Glomerular endothelial cell (primary cell): Measurements from ENCODE around the gene SGPP2. TPM values are rescaled to one million over a fixed set of nuclear protein-coding genes. Genes with fewer than 3 reads are reported as not detected.
"Not testable (repeated sequence)": the region's sequence is repeated elsewhere in the genome, so short reads cannot be mapped to it uniquely, and the experiment has no call there.

Source experiments
- DNase-seq: peaks from one replicate; pipeline ENCODE4 v3.0.0-alpha.2; 2011; ENCODE audit warnings: low read depth, low spot score; ENCODE audit errors: extremely low read depth
- total RNA-seq: library from RNA; depleted of rRNA; stranded (reverse); fragments of >200 nt; gene quantifications from 2 replicates; pipeline ENCODE4 v1.2.3, GENCODE V29; 2015

Gene SGPP2
- total RNA-seq, 1 donor from 2014 or later = not detected

DNA sequence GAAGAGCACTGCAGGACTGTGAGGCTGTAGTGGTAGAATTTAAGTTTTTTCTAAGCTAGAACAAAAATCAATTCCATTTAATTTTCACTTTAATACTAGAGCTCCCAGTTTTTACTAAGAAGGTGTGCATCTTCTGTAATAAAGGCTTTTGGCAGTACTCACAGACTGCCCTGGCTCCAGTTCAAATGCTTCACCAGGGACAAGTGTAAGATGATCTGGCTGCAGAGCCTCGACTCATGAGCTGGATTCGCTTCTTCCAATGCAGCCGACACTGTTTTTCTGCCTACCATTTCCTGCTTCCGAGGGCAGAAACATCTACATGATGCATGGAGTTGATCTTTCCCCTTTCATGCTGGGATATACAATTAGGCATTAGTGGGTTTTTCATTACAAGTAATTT lies 144.5 kb downstream of the SGPP2 start:
- no peak for DNase-seq

DNA sequence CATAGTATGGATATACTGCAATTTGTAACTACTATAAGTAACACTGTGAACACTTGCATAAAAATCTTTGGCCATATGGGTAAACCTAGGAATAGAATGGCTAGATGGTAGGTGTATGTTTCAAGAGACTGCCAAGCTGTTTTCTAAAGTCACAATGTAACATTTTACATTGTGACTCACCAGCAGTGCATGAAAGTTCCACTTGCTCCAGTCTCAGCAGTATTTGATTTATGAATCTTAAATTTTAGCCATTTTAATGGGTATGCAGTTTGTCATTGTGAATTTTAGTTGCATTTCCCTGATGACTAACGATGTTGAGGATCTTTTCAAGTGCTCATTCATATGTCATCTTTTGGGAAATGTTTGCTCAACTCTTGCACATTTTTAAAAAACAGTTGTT lies 145.5 kb downstream of the SGPP2 start:
- DNase-seq = no peak

DNA sequence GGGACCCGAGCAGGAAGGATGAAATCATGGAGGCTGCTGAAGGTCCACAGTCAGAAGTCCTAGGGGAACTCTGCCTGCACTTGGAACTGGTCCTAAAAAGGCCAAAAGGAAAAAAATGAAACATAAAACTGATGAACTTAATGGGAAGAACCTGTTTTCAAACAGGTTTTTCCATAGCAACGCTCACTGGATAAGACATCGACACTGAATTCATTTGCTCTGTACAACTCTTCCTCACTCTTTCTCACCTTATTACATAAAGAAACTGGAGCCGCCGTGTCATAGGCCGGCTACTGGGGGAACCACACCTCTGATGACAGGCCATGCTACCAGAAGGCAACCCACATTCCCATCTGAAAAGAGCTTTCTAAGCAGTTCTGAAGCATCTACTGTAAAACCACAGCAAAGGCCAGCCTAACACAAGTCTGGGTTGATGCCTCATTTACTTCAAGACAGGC lies 147.9 kb downstream of the SGPP2 start:
- DNase-seq = no peak

DNA sequence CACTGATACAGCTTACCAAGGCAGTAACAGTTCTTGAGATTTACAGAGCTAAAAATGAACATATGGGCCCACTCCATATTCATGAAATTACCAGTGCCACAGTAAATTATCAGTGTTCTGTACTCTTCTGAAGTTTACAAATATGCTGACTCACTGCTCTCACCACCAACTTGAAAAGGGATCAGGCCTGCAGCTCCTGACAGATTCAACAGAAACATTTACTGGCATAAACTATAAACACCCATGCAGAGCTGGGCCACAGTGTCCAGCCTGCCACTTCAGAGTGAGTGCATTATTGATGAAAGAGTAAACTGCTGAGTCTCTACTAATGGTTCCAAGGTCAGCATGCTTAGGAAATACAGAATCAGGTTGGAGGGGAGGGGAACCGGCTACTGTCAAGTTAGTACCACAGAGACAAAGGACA lies 148.4 kb downstream of the SGPP2 start:
- no peak for DNase-seq

DNA sequence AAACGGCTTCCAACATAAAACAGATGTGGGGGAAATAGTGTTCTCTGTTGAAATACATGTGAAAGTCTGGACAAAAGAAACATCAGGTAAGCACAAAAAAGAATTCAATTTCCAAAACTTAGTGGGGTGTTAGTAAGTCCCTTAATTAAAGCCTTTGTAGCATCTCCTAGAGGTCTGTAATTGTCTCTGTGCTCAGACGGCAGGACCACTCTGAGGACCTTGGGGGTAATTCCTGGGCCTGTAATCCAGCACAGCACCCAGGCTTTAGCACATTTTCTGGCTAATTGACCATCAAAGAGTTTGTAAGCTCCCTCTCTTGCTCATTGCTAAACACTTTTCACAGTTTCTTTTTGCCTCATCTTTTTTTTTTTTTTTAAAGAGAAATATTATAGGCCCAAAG lies 151.3 kb downstream of the SGPP2 start:
- DNase-seq = no peak

DNA sequence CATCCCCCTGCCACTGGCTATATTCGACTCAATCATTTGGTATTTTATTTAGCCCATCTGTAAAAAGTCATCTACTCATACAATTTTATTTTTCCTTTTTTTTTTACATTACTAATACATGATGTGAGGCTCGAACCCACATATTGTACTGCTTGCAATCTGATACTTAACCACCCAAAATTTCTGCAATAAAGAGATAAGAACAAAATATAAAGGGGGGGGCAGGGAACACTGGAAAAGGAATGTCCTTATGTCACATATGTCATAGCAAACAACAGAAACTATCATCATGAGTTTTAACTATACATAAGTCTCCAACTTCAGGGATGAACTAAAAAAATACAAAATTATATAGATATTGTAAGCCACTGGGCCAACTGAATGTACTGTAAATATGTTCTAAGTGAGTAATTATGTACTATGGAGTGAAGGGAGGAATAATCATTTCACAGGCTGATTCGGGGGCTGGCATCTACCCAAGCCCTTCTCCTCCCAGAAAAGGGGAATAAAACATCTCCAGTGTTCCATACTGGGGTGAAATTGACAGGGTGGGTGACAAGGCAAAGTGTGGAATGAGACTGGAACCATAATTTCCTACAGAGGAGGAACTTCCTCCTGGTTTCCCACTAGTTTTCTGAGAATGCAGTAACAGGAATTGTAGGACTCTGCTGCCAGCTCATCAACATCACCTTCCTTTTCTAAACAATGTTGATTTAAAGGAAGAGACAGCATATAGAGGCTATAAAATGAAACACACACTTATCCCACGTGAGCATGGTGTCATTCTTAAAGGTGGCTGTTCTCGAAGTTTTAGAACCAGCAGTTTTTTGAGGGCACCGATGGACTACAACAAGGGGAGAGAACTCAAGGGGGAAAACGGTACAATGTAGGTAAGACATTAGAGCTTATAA lies 152.1 kb downstream of the SGPP2 start:
- no peak for DNase-seq

DNA sequence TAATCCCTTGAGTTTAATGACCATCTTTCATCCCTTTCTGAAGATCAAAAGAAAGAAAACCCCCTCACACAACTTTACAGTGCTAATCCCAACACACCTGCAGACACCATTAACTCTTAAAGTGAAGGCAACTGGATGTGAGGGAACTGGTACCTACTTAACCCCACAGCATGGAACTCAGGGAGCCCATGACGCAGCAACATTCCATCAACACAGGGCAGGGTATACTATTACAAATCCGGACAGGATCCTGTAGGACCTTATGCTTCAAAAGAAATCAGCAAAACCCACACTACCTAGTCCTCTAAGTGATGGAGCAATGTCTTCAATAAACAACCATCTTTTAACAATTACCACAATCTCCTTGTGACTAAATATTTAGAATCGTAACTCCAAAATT lies 153.0 kb downstream of the SGPP2 start:
- no peak for DNase-seq

DNA sequence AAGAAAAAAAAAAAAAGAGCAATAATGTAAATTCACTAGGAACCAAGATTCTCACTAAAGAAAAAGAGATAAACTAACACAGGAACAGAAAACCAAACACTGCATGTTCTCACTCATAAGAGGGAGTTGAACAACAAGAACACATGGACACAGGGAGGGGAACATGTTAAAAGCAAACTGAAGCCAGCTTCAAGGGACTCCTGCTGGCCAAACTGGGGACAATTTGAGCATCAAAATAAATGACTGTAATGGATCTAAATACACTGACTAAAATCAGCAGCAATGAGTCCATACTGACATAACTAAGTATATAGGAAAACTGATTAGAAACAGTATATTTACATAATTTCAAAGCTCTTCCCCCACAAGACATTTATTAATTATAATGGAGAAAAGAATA lies 158.6 kb downstream of the SGPP2 start:
- no peak for DNase-seq

DNA sequence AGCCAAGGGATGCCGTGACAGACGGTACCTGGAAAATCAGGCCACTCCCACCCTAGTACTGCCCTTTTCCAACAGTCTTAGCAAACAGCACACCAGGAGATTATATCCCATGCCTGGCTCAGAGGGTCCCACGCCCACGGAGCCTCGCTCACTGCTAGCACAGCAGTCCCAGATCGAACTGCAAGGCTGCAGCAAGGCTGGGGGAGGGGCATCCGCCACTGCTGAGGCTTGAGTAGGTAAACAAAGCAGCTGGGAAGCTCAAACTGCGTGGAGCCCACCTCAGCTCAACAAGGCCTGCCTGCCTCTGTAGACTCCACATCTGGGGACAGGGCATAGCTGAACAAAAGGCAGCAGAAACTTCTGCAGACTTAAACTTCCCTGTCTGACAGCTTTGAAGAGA lies 160.2 kb downstream of the SGPP2 start:
- not testable (repeated sequence) for DNase-seq

DNA sequence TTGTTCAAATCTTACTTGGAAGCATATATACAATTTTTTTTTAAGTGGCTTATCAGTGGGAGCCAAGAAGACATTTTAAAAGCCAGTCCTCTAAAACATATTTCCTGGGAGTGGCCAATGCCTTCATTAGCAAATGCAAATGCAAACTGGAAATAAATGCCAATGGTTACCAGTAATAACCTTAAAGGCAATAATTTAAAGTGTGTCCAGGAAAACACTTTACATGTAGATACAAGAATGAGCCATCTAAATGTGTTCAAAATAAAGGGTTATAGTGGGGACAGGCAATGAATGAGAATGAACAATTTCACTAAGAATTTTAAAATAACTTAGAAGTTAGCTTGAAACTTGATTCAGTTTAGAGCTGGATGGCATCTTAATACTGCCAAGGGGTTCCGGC lies 167.3 kb downstream of the SGPP2 start:
- DNase-seq = no peak

DNA sequence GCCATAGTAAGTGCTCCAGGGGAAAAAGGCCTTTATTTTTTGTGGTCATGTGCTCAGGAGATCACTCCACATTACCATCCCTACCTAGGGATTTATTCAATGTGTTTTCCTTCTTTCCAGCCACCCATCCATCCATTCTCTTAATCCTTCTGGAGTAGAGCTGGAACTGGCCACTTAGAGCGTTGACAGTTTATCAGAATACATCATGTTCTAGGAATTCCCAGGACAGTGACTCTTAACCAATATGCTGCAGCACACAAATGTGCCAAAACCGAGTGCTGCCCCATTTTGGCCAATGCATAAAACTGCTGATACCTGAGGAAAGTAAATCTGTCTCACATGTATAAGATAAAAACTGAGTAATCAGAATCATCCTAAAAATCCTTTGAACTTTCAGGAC lies 167.8 kb downstream of the SGPP2 start:
- DNase-seq = no peak

DNA sequence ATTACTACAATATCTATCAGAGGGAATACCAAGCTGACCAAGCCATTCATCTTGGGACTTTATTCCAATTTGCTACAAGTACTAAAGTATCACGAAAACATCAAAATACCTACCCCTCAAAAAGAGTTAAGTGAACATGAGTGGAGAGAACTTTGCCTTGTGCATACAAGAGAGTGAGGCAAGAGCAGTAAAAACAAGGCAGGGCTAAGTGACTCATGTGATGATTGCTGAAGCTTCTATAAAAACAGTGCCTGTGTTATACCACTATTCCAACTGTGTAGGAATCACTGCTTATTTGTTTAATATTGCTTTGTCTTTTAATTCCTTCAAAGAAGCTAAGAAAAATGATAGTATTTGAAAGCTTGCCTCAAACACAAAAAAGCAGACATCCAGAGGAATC lies 170.3 kb downstream of the SGPP2 start:
- DNase-seq = no peak

DNA sequence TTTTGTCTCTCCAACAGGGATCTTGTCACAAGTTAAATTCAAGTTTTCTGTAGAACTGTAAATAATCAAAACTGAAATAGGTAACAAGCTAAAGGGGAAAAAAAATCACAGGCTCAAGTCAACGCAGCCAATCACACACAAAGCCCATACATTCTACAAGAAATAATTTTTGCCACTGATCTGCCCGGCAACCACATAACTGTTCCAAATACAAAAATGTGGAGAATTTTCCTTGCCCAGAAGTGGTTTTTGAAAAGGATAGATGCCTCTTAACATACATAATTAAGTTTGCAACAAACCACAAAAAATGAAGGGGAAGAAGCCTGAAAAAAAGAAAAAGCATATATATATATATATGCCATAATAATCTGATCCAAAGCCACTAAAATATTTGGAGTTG lies 171.2 kb downstream of the SGPP2 start:
- DNase-seq = no peak

DNA sequence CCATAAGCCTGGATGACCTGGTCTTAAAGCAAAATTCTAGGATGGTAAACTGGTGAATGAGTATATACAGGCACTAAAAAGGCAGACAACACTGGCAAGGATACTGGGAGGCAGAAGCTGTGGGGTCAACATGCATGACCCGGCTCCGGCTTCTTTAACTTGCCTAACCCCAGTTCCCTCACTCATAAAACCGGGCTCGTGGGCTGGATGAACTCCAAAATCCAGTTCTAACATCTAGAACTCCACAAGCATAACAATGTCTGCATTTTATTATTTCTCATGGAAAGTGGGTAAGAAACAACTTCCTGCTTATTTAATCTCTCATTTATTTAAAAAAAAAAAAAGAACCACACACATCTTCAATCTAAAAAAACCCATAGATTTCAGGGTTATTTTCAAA lies 174.3 kb downstream of the SGPP2 start:
- DNase-seq = no peak

DNA sequence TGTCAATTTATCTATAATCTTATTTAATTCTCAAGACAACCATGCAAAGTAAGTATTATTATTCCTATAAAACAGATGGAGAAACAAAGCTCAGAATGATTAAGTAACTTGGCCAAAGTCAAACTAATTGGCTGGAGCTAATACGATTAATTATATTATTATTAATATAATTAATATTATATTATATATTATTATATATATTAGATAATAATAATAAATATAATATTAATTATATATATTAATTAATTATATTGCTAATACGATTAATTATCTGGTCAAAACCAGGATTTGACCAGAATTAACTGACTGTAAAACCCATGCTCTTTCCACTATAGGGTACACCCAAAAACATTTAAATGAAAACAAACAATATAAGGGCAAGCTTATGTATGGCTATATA lies 179.2 kb downstream of the SGPP2 start:
- DNase-seq = no peak

DNA sequence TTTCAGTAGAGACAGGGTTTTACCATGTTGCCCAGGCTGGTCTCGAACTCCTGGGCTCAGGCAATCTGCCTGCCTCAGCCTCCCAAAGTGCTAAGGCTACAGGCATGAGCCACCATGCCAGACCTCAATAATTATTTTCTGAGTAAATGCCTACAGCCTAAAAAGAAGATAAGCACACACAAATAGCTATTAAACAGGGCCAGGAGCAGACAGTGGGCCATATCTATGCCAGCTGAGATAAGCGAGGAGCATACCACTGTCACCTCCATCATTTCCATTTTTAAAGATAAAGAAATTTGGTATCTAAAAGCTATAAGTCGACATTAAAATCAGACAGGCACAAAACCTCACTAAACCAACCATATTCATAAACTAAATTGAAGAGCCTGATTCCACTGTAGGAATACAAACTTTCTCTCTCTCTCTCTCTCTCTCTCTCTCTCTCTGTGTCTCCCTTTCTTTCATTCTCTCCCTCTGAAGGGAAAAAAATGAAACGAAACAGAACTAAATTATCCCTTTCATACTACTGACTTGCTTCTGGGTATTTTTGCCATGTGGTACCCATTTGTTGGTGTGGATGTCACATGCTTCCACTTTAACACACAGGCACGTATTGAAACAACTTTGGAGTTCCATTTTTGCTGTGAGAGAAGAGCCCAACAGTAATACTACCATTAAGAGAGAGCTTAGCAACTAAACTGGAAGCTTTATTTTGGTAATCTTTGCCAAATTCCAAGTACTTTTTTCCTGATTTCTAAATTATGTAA lies 180.6 kb downstream of the SGPP2 start:
- no peak for DNase-seq

DNA sequence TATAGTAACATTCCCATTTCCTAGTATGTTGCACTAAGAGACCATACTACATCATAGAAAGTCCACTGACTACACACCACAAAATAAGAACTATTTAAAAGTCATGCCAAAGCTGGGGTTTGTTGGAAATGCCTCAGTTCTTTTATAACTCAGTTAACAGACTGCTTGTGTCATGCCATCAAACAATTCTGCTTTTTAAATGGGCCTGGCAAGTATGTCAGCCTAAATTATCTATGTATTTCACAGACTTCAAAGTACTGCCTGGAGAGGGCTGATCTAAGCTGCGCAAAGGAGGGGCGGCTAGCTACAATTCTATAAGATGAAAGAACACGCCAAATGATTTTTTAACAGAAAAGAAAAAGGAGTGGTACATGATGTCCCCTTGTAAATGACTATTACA lies 182.0 kb downstream of the SGPP2 start:
- no peak for DNase-seq

DNA sequence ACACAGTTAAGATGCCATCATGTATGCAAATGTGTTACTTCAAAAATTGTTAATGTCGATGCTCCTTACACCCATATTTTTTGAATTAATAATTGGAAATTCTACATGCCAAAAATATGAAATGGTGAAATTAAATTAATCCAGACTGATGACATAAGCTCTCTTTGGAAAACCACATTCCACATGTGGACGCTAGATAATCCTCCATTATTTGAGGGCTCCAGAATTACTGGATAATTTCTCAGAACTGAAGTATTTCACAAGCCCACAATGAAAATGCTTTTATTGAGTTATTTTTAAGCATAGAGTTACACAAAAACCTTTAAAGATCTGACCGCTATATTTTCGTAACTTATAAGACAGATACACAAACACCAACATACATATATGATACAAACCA lies 183.7 kb downstream of the SGPP2 start:
- DNase-seq = no peak

DNA sequence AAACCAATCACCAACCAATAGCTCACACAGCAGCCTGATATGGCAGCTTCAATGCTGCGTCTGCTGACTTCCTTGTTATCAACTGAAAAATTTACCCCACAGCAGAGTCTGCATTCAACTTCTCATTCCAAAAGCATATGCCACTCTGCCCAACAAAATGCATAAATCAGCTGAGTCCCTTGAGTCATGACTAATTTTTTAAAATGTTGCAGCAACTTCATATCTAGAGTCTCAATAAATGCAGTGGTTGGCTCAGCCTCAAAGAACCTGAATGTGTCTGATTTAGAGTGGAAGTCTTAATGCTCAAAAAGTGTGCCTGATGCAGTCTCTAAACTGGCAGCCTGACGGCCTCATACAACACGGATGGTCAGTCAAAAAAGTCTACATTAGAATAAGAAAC lies 185.0 kb downstream of the SGPP2 start:
- DNase-seq = no peak
